SK-N-SH (cell line): ENCODE results near the gene STIM1.

Source experiments
- CTCF ChIP-seq: fragments of 200-600 bp; sonication (generic); IDR thresholded peaks from 2 replicates; pipeline ENCODE4 v1.6.1; 2017; ENCODE audit warnings: antibody characterized with exemption, mild to moderate bottlenecking, moderate library complexity
- POLR2AphosphoS5 ChIP-seq: IDR thresholded peaks from 2 replicates; pipeline ENCODE4 v1.6.1; 2012; ENCODE audit warnings: low read depth, low read length
- REST ChIP-seq: IDR thresholded peaks from 2 replicates; pipeline ENCODE4 v1.6.1; 2012; ENCODE audit warnings: mild to moderate bottlenecking, low read depth, low read length, moderate library complexity
- RXRA ChIP-seq: IDR thresholded peaks from 2 replicates; pipeline ENCODE4 v1.4.0; 2012; ENCODE audit warnings: low read depth, mild to moderate bottlenecking, borderline replicate concordance
- ZBTB33 ChIP-seq: IDR thresholded peaks from 2 replicates; pipeline ENCODE4 v1.4.0; 2012; ENCODE audit warnings: low read depth, borderline replicate concordance

- TF ChIP-seq RXRA (no peak), POLR2AphosphoS5 (no peak), CTCF (no peak), REST (no peak), ZBTB33 (no peak)
These were observed 4.0 kb downstream of the STIM1 start for GRCh38 chr11:3859373-3859881.
